Psoas muscle (tissue), 8 donors: ENCODE data around the gene PSMD12. TPM values are rescaled to one million over a fixed set of nuclear protein-coding genes. Genes with fewer than 3 reads are reported as not detected.
A peak's percentile ranks its signal among the peaks of the same experiment; 100 is the strongest.

Source experiments
- ATAC-seq, 4 donors: fragments of 200-7000 bp; cut with Tn5 transposase; one replicate each; pipeline ENCODE4 v1.9.1; 2020; ENCODE audit warnings: moderate library complexity in 3 of 4, mild to moderate bottlenecking in 2 of 4
- DNase-seq, 2 donors: peaks; one replicate each; pipeline ENCODE4 v3.0.0-alpha.2; 2020
- H3K27ac ChIP-seq: fragments of 200-600 bp; one replicate; pipeline ENCODE4 v1.8.0; 2022
- H3K27me3 ChIP-seq, 3 donors: fragments of 200-600 bp in 1 of 3; one replicate each; pipeline versions ENCODE4 v1.6.1 to v1.8.0; 2013 to 2022; ENCODE audit warnings: low read length in 2 of 3, mild to moderate bottlenecking in 2 of 3, moderate library complexity in 1 of 3; ENCODE audit not compliant: insufficient read depth in 3 of 3
- H3K36me3 ChIP-seq, 2 donors: fragments of 200-600 bp in 1 of 2; one replicate each; pipeline versions ENCODE4 v1.6.1 to v1.8.0; 2013 to 2022; ENCODE audit warnings: low read depth in 1 of 2, mild to moderate bottlenecking in 1 of 2, moderate library complexity in 1 of 2; ENCODE audit not compliant: insufficient read depth in 1 of 2
- H3K4me1 ChIP-seq: fragments of 200-600 bp; one replicate; pipeline ENCODE4 v1.8.0; 2022
- H3K4me3 ChIP-seq: fragments of 200-600 bp; one replicate; pipeline ENCODE4 v1.8.0; 2022; ENCODE audit warnings: mild to moderate bottlenecking
- H3K9me3 ChIP-seq: fragments of 200-600 bp; one replicate; pipeline ENCODE4 v1.8.0; 2022
- CTCF ChIP-seq: fragments of 200-600 bp; IDR thresholded peaks from one replicate; pipeline ENCODE4 v1.8.0; 2022; ENCODE audit warnings: antibody characterized with exemption
- WGBS, 3 donors: extraction: QIAGEN DNeasy Blood & Tissue Kit; methylation state at CpG; one replicate each; pipeline versions ENCODE4 v1.1.6 to v1.1.7; 2013; 5-methylcytosine and 5-hydroxymethylcytosine counted together
- intact Hi-C, 2 donors: fragments of 100-400 bp; cut with DNase I; formaldehyde crosslinking; loops; one replicate each; pipeline versions ENCODE4 v1.11.0 to v1.14.2; 2022
- polyA plus RNA-seq, 3 donors: library from polyadenylated mRNA; stranded (reverse); fragments of 200-250 nt; gene quantifications; one replicate each; pipeline ENCODE4 v1.2.3, GENCODE V29; 2013
- total RNA-seq, 4 donors: library from RNA; stranded (reverse); fragmentation: NEBNext Ultra II Directional in 2 of 4; extraction: Animal tissue kit (Norgen Biotek cat#: 25700) in 2 of 4; gene quantifications; one replicate each; pipeline versions ENCODE4 v1.2.1 to v1.2.4, GENCODE V29; 2021 to 2023
- donor health status: healthy with polysubstance abuse.
- donor health status: DM: no; HTN: no; CAD: no; lungs with moderate emphysema.
- donor health status: Bipolar disorder and iron deficiency.
- donor health status: healthy.
- donor health status: DM: yes; HTN: yes; CAD: no.
- donor health status: DM: no; HTN: no; CAD: no.
- donor health status: DM: no; HTN: no; CAD: no.
- donor health status: DM: yes; HTN: yes; CAD: no.

Gene PSMD12
- total and polyA plus RNA-seq, 7 donors: 66.6 to 281 (median 121) TPM

GRCh38 chr17:67375054-67375427, 8.7 kb upstream of the PSMD12 start:
- H3K27me3 ChIP-seq: no peaks in the 10 kb centered on the region
- H3K36me3 ChIP-seq: peaks cover 0 to 2% of the 10 kb centered on the region in 2 donors
- H3K4me1 ChIP-seq: peaks cover 10% of the 10 kb centered on the region
- intact Hi-C loops: loop anchor here in 1 of 2 donors (2.0 to 5.0 kb wide), 3 partner anchors 227 to 314 kb away; no protein-coding TSS in a partner anchor
- H3K9me3 ChIP-seq: no peaks in the 10 kb centered on the region
- ATAC-seq (no peak), DNase-seq (no peak)
- no peak overlapping the region for H3K4me3 ChIP-seq
- H3K27ac ChIP-seq: no peak overlapping the region
- 72 to 74% (median 73%) methylated on average over 5 of the region's 5 CpGs for WGBS, 3 donors
- no peak for TF ChIP-seq CTCF

GRCh38 chr17:67374329-67375053, 8.1 kb upstream of the PSMD12 start:
- intact Hi-C loops: loop anchor here in 1 of 2 donors (2.0 to 5.0 kb wide), 3 partner anchors 228 to 314 kb away; no protein-coding TSS in a partner anchor
- Histone ChIP-seq H3K9me3 (no peaks in the 10 kb centered on the region), H3K36me3 (peaks cover 0 to under 1% of the 10 kb centered on the region in 2 donors), H3K27ac (no peak overlapping the region), H3K4me1 (peaks cover 10% of the 10 kb centered on the region), H3K4me3 (no peak overlapping the region), H3K27me3 (no peaks in the 10 kb centered on the region)
- TF ChIP-seq CTCF: peak; percentile 86
- DNase-seq (peak; percentile 86 to 94), ATAC-seq (peak; percentile 58 to 67 (median 64))
- 13 to 19% (median 14%) methylated on average over 12 of the region's 12 CpGs for WGBS, 3 donors

GRCh38 chr17:67372751-67373150, 6.4 kb upstream of the PSMD12 start:
- no peak overlapping the region for H3K27ac ChIP-seq
- no peaks in the 10 kb centered on the region for H3K36me3 ChIP-seq
- H3K4me1 ChIP-seq: peaks cover 10% of the 10 kb centered on the region

GRCh38 chr17:67369676-67370075, 3.3 kb upstream of the PSMD12 start:
- TF ChIP-seq CTCF: no peak
- intact Hi-C loops: loop anchor here (10.0 kb wide), 2 partner anchors 455 to 735 kb away; partner anchors contain the start of gene BPTF (in 1 of the 2)

More at GRCh38 chr17:67372751-67373150, 6.4 kb upstream of the PSMD12 start:
- intact Hi-C loops: no loop called here
- DNase-seq: no peak
- H3K27me3 ChIP-seq: no peaks in the 10 kb centered on the region
- H3K4me3 ChIP-seq: no peak overlapping the region
- no peak for ATAC-seq
- TF ChIP-seq CTCF: no peak
- WGBS, 3 donors: 88 to 94% (median 94%) methylated on average over 1 of the region's 1 CpG
- no peaks in the 10 kb centered on the region for H3K9me3 ChIP-seq

More at GRCh38 chr17:67369676-67370075, 3.3 kb upstream of the PSMD12 start:
- Histone ChIP-seq H3K4me3 (no peak overlapping the region), H3K4me1 (peaks cover 8% of the 10 kb centered on the region), H3K9me3 (no peaks in the 10 kb centered on the region), H3K27ac (no peak overlapping the region), H3K36me3 (no peaks in the 10 kb centered on the region), H3K27me3 (no peaks in the 10 kb centered on the region)
- no peak for ATAC-seq
- no peak for DNase-seq
